Nucleus accumbens (tissue), 56 donors: Measurements from ENCODE around the gene EPHA4.
"Not testable (repeated sequence)": the region's sequence is repeated elsewhere in the genome, so short reads cannot be mapped to it uniquely, and the experiment has no call there.

Source experiments
- DNase-seq, 56 donors: peaks; one replicate each; lab custom pipeline; 2025; lab: John Stamatoyannopoulos, UW

Gene EPHA4

GRCh38 chr2:221513232-221513631, 58.9 kb downstream of the EPHA4 start:
- no peak for DNase-seq

- not testable (repeated sequence) for DNase-seq
Measured at GRCh38 chr2:221511325-221511724, 60.8 kb downstream of the EPHA4 start.

GRCh38 chr2:221506469-221506868, 65.6 kb downstream of the EPHA4 start:
- no peak for DNase-seq

- DNase-seq, result no peak
Measured at GRCh38 chr2:221505605-221506004, 66.5 kb downstream of the EPHA4 start.

- no peak for DNase-seq
Measured at GRCh38 chr2:221504905-221505304, 67.2 kb downstream of the EPHA4 start.

GRCh38 chr2:221503965-221504364, 68.1 kb downstream of the EPHA4 start:
- no peak for DNase-seq

GRCh38 chr2:221502270-221503010, 69.7 kb downstream of the EPHA4 start:
- DNase-seq, result no peak

GRCh38 chr2:221501883-221502269, 70.2 kb downstream of the EPHA4 start:
- no peak for DNase-seq

GRCh38 chr2:221501210-221501882, 70.8 kb downstream of the EPHA4 start:
- DNase-seq, result no peak

GRCh38 chr2:221500501-221501209, 71.4 kb downstream of the EPHA4 start:
- DNase-seq, result no peak

- DNase-seq, result no peak
Measured at GRCh38 chr2:221495731-221496130, 76.4 kb downstream of the EPHA4 start.

- DNase-seq, result no peak
Measured at GRCh38 chr2:221494556-221494955, 77.5 kb downstream of the EPHA4 start.

- no peak for DNase-seq
Measured at GRCh38 chr2:221493391-221493790, 78.7 kb downstream of the EPHA4 start.

- DNase-seq, result no peak
Measured at GRCh38 chr2:221492636-221493035, 79.5 kb downstream of the EPHA4 start.

GRCh38 chr2:221490506-221491060, 81.5 kb downstream of the EPHA4 start:
- no peak for DNase-seq

GRCh38 chr2:221488136-221488807, 83.8 kb downstream of the EPHA4 start:
- no peak for DNase-seq

GRCh38 chr2:221486106-221486505, 86.0 kb downstream of the EPHA4 start:
- DNase-seq, result no peak

- no peak for DNase-seq
Measured at GRCh38 chr2:221485503-221485870, 86.6 kb downstream of the EPHA4 start.

GRCh38 chr2:221484761-221485502, 87.2 kb downstream of the EPHA4 start:
- DNase-seq, result no peak
